Naive thymus-derived CD8-positive, alpha-beta T cell (primary cell): ENCODE data around the gene NUP42. TPM values are rescaled to one million over a fixed set of nuclear protein-coding genes. Genes with fewer than 3 reads are reported as not detected.

Source experiments
- ATAC-seq, 2 donors: fragments of 150-1000 bp; cut with Tn5 transposase in 1 of 2; sonication (Bioruptor Pico), chemical (Tn5 transposase) in 1 of 2; 1 replicate in 1 of 2; 2 replicates in 1 of 2; pipeline ENCODE4 v1.10.0; 2021; ENCODE audit warnings: mild to moderate bottlenecking in 2 of 2, moderate library complexity in 2 of 2
- POLR2A ChIA-PET: fragments of 350-600 bp; sonication (Branson Sonifier 250); formaldehyde crosslinking; loops from one replicate; lab custom pipeline; 2021; ENCODE audit warnings: antibody characterized with exemption; lab: Charles Lee
- DNase-seq, 10 donors: peaks; one replicate each; pipeline versions ENCODE4 v3.0.0 to v3.0.0-alpha.2; 2020 to 2022
- H3K27ac Mint-ChIP-seq, 10 donors: one replicate each; pipeline ENCODE4 v1.8.0; 2020 to 2022; ENCODE audit warnings: mild to moderate bottlenecking in 10 of 10, mixed read lengths in 10 of 10, moderate library complexity in 4 of 10, inconsistent platforms in 1 of 10
- H3K27me3 Mint-ChIP-seq, 5 donors: one replicate each; pipeline ENCODE4 v1.8.0; 2021 to 2022; ENCODE audit warnings: mixed read lengths in 5 of 5
- H3K36me3 Mint-ChIP-seq, 3 donors: one replicate each; pipeline ENCODE4 v1.8.0; 2020 to 2022; ENCODE audit warnings: mixed read lengths in 3 of 3, mild to moderate bottlenecking in 2 of 3, inconsistent platforms in 1 of 3
- H3K4me1 Mint-ChIP-seq, 4 donors: one replicate each; pipeline ENCODE4 v1.8.0; 2021 to 2022; ENCODE audit warnings: mixed read lengths in 4 of 4
- H3K4me3 Mint-ChIP-seq, 10 donors: one replicate each; pipeline ENCODE4 v1.8.0; 2020 to 2022; ENCODE audit warnings: mild to moderate bottlenecking in 10 of 10, mixed read lengths in 10 of 10, moderate library complexity in 6 of 10, inconsistent platforms in 1 of 10
- H3K9me3 Mint-ChIP-seq, 9 donors: one replicate each; pipeline ENCODE4 v1.8.0; 2020 to 2022; ENCODE audit warnings: mixed read lengths in 9 of 9, mild to moderate bottlenecking in 3 of 9, inconsistent platforms in 1 of 9, moderate library complexity in 1 of 9
- polyA plus RNA-seq, 3 donors: library from polyadenylated mRNA; unstranded; fragments of 300-500 nt; fragmentation: Illumina TruSeq; gene quantifications; one replicate each; pipeline ENCODE4 v1.2.3, GENCODE V29; 2021
- total RNA-seq, 8 experiments: library from RNA in 2 of 8; stranded (reverse) in 2 of 8; gene quantifications; one replicate each; pipeline ENCODE4 v1.2.3 and lab custom pipeline; 2021 to 2026

NUP42 gene
- total and polyA plus RNA-seq, 5 experiments from 2014 or later, result 28.2 to 39.2 (median 31.1) TPM

GRCh38 chr7:23205909-23206767 lies 24.3 kb downstream of the NUP42 start:
- Mint-ChIP-seq H3K27ac (peak overlapping the region in 4 of 10 donors; percentile 85 to 95 (median 92)), H3K4me1 (peaks cover 0 to 11% (median 7%) of the 10 kb centered on the region in 4 donors), H3K4me3 (peak overlapping the region in 8 of 10 donors; percentile 11 to 82 (median 49)), H3K9me3 (no peaks in the 10 kb centered on the region), H3K27me3 (peaks cover 11 to 26% (median 20%) of the 10 kb centered on the region in 5 donors), H3K36me3 (peaks cover 0 to 32% (median 27%) of the 10 kb centered on the region in 3 donors)
- ATAC-seq, result peak; percentile 47 to 91
- POLR2A ChIA-PET, result interaction anchor here (0.6 to 1.9 kb wide), 5 partner anchors 21 to 283 kb away, joined by 3 to 10 read pairs (median 3); partner anchors contain the start of genes KLHL7 and NUP42
- DNase-seq, result peak in 3 of 10 donors; percentile 5 to 73 (median 16)

DNA sequence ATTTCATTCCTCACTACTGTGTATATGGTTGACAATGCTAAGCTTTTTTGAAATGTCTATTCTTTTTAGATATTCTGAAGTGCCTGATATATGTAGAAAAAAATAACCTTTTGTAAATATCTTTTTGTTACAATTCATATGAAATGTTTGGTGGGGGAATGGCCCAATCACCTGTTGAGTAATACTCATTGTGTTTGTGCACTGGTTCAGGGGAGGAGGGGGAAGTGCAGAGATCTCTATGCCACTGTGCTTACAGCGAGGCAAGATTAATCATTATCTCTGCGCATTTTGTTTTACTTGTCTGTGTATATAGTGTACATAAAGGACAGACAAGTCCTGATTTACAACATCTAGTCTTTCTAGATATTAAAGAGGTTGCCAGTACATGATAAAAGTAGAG lies 25.2 kb downstream of the NUP42 start:
- ATAC-seq (no peak), DNase-seq (peak in 1 of 10 donors; percentile 30)
- Mint-ChIP-seq H3K9me3 (no peaks in the 10 kb centered on the region), H3K27ac (peak overlapping the region in 5 of 10 donors; percentile 8 to 95 (median 90)), H3K36me3 (peaks cover 0 to 23% (median 19%) of the 10 kb centered on the region in 3 donors), H3K4me1 (peaks cover 0 to 11% (median 7%) of the 10 kb centered on the region in 4 donors), H3K27me3 (peaks cover 11 to 26% (median 21%) of the 10 kb centered on the region in 5 donors), H3K4me3 (peak overlapping the region in 6 of 10 donors; percentile 1 to 82 (median 62))
- POLR2A ChIA-PET, result interaction anchor here (0.6 to 1.9 kb wide), 3 partner anchors 25 to 1262 kb away, joined by 6 to 10 read pairs (median 7); partner anchors contain the start of genes KLHL7 and NUP42

GRCh38 chr7:23207884-23208283 lies 26.0 kb downstream of the NUP42 start:
- H3K9me3 Mint-ChIP-seq, result no peaks in the 10 kb centered on the region
- DNase-seq (no peak), ATAC-seq (no peak)
- peak overlapping the region in 2 of 10 donors; percentile 35 to 95 for H3K27ac Mint-ChIP-seq
- peaks cover 0 to 11% (median 7%) of the 10 kb centered on the region in 4 donors for H3K4me1 Mint-ChIP-seq
- peak overlapping the region in 2 of 10 donors; percentile 63 to 82 for H3K4me3 Mint-ChIP-seq
- POLR2A ChIA-PET, result no interaction called here
- H3K36me3 Mint-ChIP-seq, result peaks cover 0 to 19% (median 16%) of the 10 kb centered on the region in 3 donors
- peaks cover 11 to 28% (median 21%) of the 10 kb centered on the region in 5 donors for H3K27me3 Mint-ChIP-seq

DNA sequence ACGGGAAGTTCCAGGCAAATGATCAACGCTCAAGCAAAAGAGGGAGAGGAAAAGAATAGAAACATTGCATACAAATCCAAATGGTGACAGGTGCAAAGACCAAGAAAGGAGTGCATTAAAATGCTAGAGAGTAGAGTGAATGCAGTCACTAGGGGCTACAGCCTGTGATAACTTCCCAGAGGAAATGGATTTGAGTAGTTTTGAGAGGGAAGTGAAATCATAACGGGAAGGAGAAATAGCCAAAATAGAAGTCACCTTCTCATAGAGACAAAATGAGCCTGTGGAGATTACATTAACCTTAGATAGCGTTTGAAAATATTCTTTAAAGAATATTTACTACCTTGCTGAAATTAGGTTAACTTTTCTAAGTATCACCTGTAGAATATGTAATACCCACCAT lies 26.5 kb downstream of the NUP42 start:
- peak overlapping the region in 1 of 10 donors; percentile 35 for H3K27ac Mint-ChIP-seq
- no peak for DNase-seq
- H3K4me3 Mint-ChIP-seq, result no peak overlapping the region
- no peaks in the 10 kb centered on the region for H3K9me3 Mint-ChIP-seq
- H3K36me3 Mint-ChIP-seq, result peaks cover 0 to 15% (median 15%) of the 10 kb centered on the region in 3 donors
- peaks cover 0 to 11% (median 7%) of the 10 kb centered on the region in 4 donors for H3K4me1 Mint-ChIP-seq
- POLR2A ChIA-PET, result no interaction called here
- H3K27me3 Mint-ChIP-seq, result peaks cover 11 to 28% (median 21%) of the 10 kb centered on the region in 5 donors
- no peak for ATAC-seq

GRCh38 chr7:23210506-23210905 lies 28.7 kb downstream of the NUP42 start:
- H3K36me3 Mint-ChIP-seq, result peaks cover 0 to 5% (median 0%) of the 10 kb centered on the region in 3 donors
- DNase-seq (no peak), ATAC-seq (no peak)
- no peak overlapping the region for H3K27ac Mint-ChIP-seq
- POLR2A ChIA-PET, result no interaction called here
- peaks cover 0 to 11% (median 3%) of the 10 kb centered on the region in 4 donors for H3K4me1 Mint-ChIP-seq
- peaks cover 13 to 36% (median 18%) of the 10 kb centered on the region in 5 donors for H3K27me3 Mint-ChIP-seq
- no peaks in the 10 kb centered on the region for H3K9me3 Mint-ChIP-seq
- H3K4me3 Mint-ChIP-seq, result no peak overlapping the region

DNA sequence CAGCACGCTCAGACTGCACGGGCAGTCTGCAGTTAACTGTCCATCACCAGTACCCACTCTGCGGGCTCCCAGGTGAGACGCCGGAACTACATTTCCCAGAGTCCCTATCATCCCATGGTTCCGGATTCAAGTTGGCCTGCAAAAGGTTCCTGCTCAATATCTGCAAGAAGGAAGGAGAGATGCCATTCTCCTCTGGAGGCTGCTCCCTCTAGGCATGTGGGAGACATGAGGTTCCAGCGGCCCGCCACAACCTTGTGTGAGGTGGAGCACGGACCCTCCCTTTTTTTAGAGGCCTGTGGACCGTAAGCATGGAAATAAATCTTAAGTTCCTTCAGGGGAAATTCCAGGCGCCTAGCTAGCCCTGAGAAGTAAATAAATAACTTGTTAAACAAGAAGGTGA lies 29.7 kb downstream of the NUP42 start:
- peaks cover 12 to 32% (median 13%) of the 10 kb centered on the region in 5 donors for H3K27me3 Mint-ChIP-seq
- H3K36me3 Mint-ChIP-seq, result peaks cover 0 to 4% (median 0%) of the 10 kb centered on the region in 3 donors
- H3K9me3 Mint-ChIP-seq, result no peaks in the 10 kb centered on the region
- ATAC-seq, result no peak
- DNase-seq, result no peak
- H3K27ac Mint-ChIP-seq, result no peak overlapping the region
- no peak overlapping the region for H3K4me3 Mint-ChIP-seq
- POLR2A ChIA-PET, result no interaction called here
- H3K4me1 Mint-ChIP-seq, result peaks cover 0 to 11% (median under 1%) of the 10 kb centered on the region in 4 donors

- POLR2A ChIA-PET, result no interaction called here
- H3K4me1 Mint-ChIP-seq, result peaks cover 0 to 9% (median 0%) of the 10 kb centered on the region in 4 donors
- ATAC-seq, result no peak
These were observed 30.5 kb downstream of the NUP42 start for GRCh38 chr7:23212395-23212794.

DNA sequence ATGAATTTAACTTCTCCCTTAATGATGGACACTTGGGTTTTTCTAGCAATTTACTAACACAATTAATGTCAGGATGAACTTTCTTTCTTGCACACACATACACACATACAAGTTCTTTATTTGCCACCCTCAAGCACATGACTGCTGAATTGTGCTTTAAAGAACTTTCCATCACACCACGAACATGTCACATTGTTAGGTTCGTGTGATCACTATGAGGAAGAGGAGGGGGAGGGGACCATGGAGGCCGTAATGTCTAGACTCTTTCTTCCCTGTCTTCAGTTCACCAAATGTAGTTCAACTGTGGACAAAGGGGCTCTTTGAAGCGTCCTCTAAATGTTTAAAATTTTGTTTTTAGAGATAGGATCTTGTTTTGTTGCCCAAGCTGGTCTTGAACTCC lies 31.0 kb downstream of the NUP42 start:
- Mint-ChIP-seq H3K27me3 (peaks cover 9 to 20% (median 11%) of the 10 kb centered on the region in 5 donors), H3K4me1 (peaks cover 0 to 6% (median 0%) of the 10 kb centered on the region in 4 donors), H3K4me3 (no peak overlapping the region), H3K9me3 (no peaks in the 10 kb centered on the region), H3K27ac (no peak overlapping the region), H3K36me3 (no peaks in the 10 kb centered on the region)
- ATAC-seq (no peak), DNase-seq (no peak)
- POLR2A ChIA-PET, result no interaction called here

More at GRCh38 chr7:23212395-23212794, 30.5 kb downstream of the NUP42 start:
- no peak overlapping the region for H3K4me3 Mint-ChIP-seq
- no peaks in the 10 kb centered on the region for H3K36me3 Mint-ChIP-seq
- no peak for DNase-seq
- H3K9me3 Mint-ChIP-seq, result no peaks in the 10 kb centered on the region
- H3K27me3 Mint-ChIP-seq, result peaks cover 9 to 24% (median 11%) of the 10 kb centered on the region in 5 donors
- H3K27ac Mint-ChIP-seq, result no peak overlapping the region

DNA sequence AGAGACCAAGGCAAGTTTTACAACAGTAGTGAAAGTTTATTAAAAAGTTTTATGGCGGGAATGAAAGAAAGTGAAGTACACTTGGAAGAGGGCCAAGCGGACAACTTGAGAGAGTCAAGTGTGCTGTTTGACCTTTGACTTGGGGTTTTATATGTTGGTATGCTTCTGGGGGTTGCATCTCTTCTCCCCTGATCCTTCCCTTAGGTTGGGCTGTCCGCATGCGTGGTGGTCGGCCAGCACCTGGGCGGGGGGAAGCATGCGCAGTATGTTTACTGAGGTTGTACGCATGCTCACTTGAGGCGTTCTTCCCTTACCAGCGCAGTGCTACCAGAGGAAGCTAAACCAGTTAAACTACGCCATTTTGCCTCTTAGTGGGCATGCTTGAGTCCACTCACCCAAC lies 31.9 kb downstream of the NUP42 start:
- H3K4me3 Mint-ChIP-seq, result no peak overlapping the region
- POLR2A ChIA-PET, result no interaction called here

DNA sequence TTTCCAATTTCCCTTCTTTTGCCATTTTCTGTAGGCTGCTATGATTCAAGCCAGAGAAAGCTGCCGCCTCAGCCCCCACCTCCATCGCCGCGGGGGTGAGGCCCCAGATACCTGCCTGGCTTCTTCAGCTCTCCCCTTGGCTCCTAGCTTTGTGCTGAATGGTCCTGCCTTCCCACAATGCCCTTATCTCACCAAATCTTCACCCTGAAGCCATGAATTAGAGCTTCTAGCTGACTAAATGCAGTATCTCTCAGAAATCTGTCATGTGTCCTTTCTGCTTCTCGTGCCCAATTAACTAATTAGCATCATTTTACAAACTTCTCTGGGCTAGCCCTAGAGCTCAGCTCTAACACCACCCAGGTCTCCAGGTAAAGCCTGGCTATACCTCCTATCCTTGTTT lies 32.6 kb downstream of the NUP42 start:
- ATAC-seq, result no peak
- DNase-seq, result no peak
- no peaks in the 10 kb centered on the region for H3K4me1 Mint-ChIP-seq
- H3K9me3 Mint-ChIP-seq, result no peaks in the 10 kb centered on the region
- peak overlapping the region in 1 of 10 donors; percentile 7 for H3K27ac Mint-ChIP-seq
- no peaks in the 10 kb centered on the region for H3K36me3 Mint-ChIP-seq
- POLR2A ChIA-PET, result no interaction called here
- no peak overlapping the region for H3K4me3 Mint-ChIP-seq
- peaks cover 4 to 25% (median 14%) of the 10 kb centered on the region in 5 donors for H3K27me3 Mint-ChIP-seq

More for the DNA sequence above, 31.9 kb downstream of the NUP42 start:
- H3K9me3 Mint-ChIP-seq, result no peaks in the 10 kb centered on the region
- no peak for DNase-seq
- H3K27ac Mint-ChIP-seq, result no peak overlapping the region
- no peak for ATAC-seq
- H3K27me3 Mint-ChIP-seq, result peaks cover 4 to 20% (median 11%) of the 10 kb centered on the region in 5 donors
- no peaks in the 10 kb centered on the region for H3K4me1 Mint-ChIP-seq
- no peaks in the 10 kb centered on the region for H3K36me3 Mint-ChIP-seq

- Mint-ChIP-seq H3K4me1 (no peaks in the 10 kb centered on the region), H3K27me3 (peaks cover 4 to 25% (median 14%) of the 10 kb centered on the region in 5 donors), H3K27ac (no peak overlapping the region), H3K4me3 (no peak overlapping the region), H3K36me3 (no peaks in the 10 kb centered on the region), H3K9me3 (no peaks in the 10 kb centered on the region)
- ATAC-seq (no peak), DNase-seq (no peak)
- POLR2A ChIA-PET, result no interaction called here
These were observed 33.1 kb downstream of the NUP42 start for GRCh38 chr7:23214938-23215337.

DNA sequence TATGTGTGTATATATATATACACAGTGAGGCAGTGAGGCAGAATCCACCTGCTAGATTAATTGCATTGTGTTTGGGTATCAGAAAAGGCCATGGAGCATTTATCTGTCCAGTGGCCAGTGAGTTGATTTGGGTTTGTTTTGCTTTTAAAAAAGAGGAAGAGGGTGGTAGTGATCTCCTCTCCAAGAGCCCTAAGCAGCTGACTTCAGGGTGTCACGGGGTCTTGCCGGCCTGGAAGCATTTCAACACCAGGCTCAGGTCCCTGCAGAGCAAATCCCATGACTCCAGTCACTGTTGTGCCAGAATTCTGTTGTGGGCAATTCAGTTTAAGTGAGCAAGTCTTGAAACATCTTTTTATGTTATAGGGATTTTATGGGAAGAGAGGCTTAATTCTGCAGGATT lies 34.2 kb downstream of the NUP42 start:
- Mint-ChIP-seq H3K4me3 (no peak overlapping the region), H3K9me3 (no peaks in the 10 kb centered on the region), H3K36me3 (no peaks in the 10 kb centered on the region), H3K4me1 (no peaks in the 10 kb centered on the region), H3K27me3 (peaks cover 4 to 25% (median 10%) of the 10 kb centered on the region in 5 donors), H3K27ac (peak overlapping the region in 1 of 10 donors; percentile 56)
- no peak for DNase-seq
- no peak for ATAC-seq
- POLR2A ChIA-PET, result no interaction called here

DNA sequence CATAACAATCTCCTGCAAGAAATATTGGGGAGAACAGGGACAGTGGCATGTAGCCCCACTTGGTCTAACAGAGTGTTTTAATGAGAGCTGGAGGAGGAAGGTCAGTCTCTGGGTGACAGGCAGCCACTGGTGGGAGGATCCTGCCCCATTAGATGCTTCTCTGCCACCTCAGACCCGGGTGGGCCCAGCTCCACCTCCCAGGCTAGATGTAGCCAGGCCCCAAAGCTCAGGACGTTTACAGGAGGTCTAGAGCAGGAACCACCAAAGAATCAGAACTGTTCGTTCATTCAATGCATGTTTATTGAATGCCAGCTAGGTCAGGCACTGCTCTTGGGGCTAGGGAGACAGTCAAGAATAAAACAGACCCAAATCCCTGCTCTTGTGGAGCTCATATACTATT lies 36.3 kb downstream of the NUP42 start:
- no peak for DNase-seq
- no peak overlapping the region for H3K4me3 Mint-ChIP-seq
- no peaks in the 10 kb centered on the region for H3K36me3 Mint-ChIP-seq
- H3K27me3 Mint-ChIP-seq, result peaks cover 3 to 28% (median 9%) of the 10 kb centered on the region in 5 donors
- no peak for ATAC-seq
- no peaks in the 10 kb centered on the region for H3K4me1 Mint-ChIP-seq
- H3K9me3 Mint-ChIP-seq, result no peaks in the 10 kb centered on the region
- POLR2A ChIA-PET, result no interaction called here
- H3K27ac Mint-ChIP-seq, result no peak overlapping the region
